Endometrium (tissue), 2 donors: Measurements from ENCODE around the gene LRRC4C.

Source experiments
- FAIRE-seq: peaks from 2 replicates; lab custom pipeline; 2012; peaks lifted over from hg19 to GRCh38; lab: Jason Lieb, UNC
- donor health status: control.
- donor health status: control.

The LRRC4C gene

DNA sequence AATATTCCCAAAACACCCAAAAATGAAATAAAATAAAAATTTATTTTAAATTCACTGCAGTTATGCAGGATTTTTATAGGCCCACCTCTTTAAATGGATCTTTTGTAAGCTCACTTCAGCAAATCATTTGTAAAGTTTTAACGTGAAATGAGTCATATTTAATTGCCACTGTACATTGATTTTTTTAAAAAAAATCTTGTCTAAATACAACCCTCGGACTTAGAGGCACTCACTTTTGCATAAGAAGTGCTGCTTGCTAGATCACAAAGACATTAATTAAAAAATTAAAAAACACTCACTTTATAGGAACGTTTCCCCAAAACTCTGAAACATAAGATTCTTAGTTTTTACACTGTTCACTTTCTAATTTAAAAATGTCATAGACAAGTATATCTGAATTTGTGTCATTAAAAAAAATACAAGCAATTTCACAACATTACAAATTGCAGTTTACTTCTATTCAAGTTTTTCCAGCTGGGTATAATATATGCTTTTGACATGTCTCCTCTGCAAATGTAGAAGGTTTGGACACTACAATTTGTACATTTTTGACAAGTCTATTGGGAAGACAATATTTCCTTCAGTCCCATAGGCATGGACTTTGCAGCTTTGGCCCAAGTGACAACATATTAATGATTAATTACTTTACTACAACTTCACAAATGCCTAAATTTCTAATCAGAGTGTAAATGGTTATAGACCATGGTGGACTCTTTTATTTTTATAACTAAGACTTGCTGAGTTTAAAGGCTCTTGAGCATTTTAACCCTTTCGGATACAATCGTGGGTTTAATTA lies 1088.4 kb downstream of the LRRC4C start:
- peak; percentile 96 for FAIRE-seq

DNA sequence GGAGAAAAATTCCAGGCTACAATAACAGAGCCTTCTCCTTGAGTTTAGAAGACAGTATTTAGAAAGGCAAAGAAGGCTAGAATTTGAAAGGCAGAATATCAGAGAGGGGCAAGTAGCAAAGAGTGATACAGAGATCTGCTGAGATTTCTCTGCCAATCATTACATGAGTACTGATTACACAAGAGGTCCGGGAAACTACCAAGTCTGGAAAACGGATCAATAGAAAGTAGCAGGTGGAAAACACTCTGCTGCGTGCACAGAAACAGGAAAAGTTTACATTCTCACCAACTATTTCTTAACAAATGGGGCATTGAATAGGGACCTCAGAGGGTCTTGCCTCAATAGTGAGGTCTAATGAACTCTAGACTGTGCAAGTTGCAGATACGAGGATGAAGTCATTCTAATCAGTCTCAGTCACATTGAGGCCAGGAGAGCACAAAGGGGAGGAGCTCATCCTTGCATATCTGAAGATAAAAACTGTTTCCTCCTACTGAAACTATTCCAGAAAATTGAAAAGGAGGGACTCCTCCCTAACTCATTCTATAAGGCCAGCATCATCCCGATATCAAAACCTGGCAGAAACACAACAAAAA lies 1099.2 kb downstream of the LRRC4C start:
- FAIRE-seq, result no peak

- FAIRE-seq, result no peak
These were observed 1105.3 kb downstream of the LRRC4C start for GRCh38 chr11:40354121-40354520.

DNA sequence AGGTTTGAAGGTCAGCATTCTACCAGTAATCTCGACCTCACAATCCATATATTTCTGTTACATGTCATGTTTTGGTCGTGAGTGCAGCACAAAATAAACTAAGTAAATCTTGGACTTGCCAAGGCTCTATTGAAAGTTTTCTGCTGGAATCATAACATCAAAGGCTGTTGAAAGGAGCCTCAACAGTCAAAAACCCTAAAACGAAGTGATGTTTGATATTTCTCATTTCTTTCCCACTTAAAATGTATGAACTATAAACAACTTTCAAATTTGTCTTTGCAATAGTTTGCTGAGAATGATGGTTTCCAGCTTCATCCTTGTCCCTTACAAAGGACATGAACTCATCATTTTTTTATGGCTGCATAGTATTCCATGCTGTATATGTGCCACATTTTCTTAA lies 1118.5 kb downstream of the LRRC4C start:
- FAIRE-seq, result no peak

DNA sequence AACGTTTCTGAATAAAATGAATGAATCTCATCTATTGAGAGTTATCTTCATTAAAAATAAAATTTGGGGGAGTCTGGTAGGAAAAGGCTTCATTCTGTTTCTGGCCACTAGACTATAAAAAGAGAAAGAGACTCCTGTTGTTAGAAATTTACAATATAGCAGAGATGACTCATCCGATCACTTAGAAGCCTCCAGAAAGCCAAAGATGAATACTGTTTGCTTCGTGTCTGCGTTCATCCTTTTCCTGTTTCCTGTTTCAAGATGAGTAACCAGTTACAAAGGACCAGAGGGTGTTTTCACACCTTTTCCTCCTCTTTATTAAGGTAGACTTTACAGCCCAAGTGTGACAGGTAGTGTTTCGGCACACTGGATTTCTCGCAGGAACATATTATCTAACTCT lies 1120.7 kb downstream of the LRRC4C start:
- no peak for FAIRE-seq

- FAIRE-seq, result no peak
These were observed 1121.4 kb downstream of the LRRC4C start for GRCh38 chr11:40338062-40338461.

DNA sequence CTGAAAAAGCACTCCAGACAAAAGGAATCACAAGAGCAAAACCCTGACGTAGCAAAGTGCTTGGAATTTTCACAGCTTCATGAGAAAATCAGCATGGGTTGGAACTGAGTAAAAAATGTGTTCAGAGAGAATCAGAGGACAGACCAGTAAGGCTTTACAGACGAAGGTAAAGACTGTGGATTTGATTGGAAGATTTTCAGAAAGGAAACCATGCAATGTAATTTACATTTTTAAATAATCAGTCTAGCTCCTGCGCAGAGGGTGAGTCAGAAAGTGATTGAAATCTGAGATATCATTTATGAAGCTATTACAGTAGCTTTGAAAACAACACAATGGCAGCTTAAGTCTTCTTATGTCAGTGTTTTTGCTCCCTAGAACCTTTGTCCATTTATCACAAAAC lies 1122.3 kb downstream of the LRRC4C start:
- FAIRE-seq, result no peak

DNA sequence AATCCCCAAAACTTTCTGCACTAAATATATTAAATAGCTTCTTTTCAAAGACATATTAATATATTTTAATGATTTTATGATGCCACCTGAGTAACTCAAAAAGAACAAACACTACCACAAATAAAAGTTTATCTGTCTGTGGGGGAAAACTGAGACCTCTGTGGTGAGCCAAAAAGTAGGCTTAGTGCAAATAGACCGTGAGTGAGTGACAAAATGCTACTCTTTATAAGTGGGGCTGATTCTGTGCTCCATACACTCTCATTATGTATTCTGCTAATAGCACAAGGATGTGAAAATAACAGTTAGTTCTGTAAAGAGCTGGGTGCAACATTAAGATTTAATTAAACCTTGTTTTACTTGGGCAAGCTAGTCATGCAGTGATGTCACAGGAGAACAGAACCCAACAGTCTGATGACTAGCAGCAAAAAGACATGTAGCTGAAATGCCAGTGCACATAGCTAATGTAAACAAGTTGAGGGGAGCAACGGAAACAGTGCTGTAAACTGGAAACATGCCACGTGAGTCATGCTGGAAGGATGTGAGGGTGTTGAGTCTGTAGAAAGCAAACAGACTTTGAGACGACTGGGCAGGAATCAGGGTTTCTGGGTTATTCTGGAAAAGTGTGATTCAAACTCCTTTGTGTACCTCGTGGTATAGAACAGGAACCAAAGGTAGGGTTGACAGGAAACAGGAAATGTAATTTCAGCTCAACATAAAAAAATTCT lies 1130.4 kb downstream of the LRRC4C start:
- peak; percentile 89 for FAIRE-seq

- no peak for FAIRE-seq
These were observed 1136.2 kb downstream of the LRRC4C start for GRCh38 chr11:40323241-40323640.

DNA sequence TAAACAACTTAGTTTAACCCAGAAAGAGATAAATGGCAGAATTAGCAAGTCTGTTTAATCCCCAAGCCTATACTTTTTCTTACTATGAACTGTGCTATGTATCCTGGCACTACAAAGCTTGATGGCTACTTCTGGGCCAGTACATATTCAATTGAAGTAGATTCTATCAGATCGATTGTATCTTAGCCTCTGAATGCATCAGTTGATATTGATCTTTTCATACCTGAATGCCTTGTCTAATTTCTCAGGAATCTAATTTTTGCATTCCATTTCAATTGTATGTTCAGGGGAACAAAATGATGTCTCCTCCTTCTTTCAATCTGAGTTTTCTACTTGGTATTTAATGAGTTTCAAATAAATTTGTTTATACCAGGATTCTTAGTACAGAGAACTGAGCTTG lies 1137.9 kb downstream of the LRRC4C start:
- FAIRE-seq, result no peak

DNA sequence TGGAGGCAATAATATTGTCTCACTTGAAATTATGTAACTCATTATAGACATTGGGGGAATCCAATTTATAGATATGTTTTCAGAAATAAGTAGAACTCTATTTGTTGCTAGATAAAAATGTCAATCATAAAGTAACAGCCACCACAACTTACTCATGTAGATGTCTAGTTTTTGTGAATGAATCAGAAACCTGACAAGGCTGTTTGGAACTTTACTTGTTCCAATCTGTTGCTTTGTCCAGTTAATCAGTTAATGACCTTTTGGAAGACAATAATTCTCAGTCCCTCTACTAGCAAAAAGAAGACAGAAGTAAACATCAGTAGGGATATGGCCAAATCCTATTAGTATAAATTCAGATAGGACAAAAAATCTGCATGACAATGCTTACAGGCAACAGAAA lies 1143.3 kb downstream of the LRRC4C start:
- FAIRE-seq, result no peak

- FAIRE-seq, result no peak
These were observed 1144.3 kb downstream of the LRRC4C start for GRCh38 chr11:40315122-40315521.

- no peak for FAIRE-seq
These were observed 1145.1 kb downstream of the LRRC4C start for GRCh38 chr11:40314327-40314726.

DNA sequence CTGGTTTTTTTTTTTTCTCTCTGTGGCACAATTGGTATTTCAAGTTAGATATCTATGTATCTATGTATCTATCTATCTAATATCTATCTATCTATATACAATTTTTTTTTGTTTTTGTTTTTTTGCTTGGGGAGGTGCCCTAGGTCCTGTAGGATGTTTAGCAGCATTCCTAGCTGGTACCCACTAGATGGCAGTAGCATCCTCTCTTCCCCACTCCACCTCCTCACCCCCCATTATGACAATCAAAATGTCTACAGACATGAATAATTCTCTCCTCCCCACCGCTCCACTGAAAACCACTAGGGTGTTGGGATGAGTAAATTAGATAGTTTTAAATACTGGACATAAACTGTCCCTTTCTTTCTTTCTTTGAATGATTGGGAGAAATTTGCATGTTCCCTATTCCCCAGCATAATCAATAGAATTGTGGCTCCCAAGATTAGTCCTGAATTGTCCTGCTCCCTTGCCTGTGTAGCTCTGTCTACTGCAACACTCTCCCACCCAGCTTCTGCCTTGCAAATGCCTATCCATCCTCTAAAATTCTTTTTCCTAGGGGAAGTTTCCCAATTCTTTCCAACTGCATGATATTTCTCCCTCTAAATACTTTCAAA lies 1152.4 kb downstream of the LRRC4C start:
- no peak for FAIRE-seq

GRCh38 chr11:40302669-40303068 lies 1156.8 kb downstream of the LRRC4C start:
- no peak for FAIRE-seq

GRCh38 chr11:40295466-40295865 lies 1164.0 kb downstream of the LRRC4C start:
- no peak for FAIRE-seq

- FAIRE-seq, result no peak
These were observed 1164.7 kb downstream of the LRRC4C start for GRCh38 chr11:40294741-40295140.

GRCh38 chr11:40294349-40294735 lies 1165.1 kb downstream of the LRRC4C start:
- no peak for FAIRE-seq

DNA sequence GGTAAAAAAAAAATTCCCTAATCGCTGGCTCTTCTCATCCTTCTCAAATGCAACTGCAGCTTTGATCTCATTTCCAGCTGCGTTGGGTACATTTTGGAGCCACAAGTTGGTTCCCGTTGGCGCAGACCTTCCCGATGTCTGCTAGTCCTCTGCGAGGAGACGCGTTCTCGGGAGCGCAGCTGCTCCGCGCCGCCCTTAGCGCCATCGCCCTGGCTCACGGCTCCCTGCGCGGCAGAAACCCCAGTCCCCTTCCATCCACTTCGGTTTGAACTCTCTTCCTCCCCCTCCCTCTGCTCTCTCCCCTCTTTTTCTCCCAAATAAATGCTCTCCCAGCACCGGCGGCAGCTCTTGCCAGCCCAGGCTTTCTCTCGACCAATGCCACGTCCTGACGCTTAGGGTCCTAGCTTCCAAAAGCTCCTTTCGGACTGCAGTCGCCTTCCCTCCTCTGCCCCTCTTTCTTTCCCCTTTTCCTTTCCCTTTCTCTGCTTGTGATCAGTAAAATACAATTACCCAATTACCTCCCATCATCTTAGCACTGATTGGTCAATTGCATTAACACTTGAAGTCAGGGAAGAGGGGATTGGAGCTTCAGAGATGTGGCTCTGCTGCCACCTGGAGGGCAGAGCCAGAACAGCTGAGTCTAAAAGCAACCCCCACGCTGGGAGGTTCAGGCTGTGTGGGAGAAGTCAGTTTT lies 1165.7 kb downstream of the LRRC4C start:
- peak; percentile 97 for FAIRE-seq

DNA sequence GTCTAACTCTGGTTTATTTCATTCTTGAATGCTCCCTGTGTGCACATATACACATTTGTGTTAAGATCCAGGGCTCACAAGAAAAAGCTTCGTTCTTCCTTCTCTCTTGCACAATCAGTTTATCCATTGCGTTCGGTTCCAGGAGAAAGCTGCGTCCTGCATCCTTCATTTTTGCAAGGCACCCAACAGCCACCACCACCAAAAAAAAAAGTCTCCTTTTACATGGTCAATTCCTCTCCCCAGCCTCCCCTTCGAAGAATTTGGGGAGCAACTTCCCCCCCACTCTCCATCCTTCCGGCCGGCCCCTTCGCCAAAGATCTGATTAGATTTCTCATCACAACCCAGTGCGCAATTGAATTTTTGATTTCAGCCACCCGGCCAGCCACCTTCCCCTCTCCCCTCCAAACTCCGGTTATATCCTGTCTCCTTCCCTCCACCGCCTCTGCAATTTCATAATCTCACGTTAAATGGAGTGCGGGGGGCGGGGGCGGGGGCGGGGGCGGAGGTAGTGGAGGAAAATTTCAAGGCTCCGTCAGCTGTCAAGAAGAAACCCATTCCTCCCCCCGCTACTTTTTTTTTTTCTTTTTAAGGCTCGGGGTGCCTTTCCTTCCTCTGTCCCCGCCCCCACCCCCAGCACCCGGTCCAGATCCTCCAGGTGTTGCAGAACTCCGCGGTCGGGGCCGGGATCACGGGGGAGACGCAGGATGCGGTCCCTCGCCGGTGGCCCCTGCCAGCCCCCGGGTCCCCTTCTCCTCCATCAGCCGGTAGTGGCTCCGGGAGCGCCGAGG lies 1166.5 kb downstream of the LRRC4C start:
- FAIRE-seq, result no peak

DNA sequence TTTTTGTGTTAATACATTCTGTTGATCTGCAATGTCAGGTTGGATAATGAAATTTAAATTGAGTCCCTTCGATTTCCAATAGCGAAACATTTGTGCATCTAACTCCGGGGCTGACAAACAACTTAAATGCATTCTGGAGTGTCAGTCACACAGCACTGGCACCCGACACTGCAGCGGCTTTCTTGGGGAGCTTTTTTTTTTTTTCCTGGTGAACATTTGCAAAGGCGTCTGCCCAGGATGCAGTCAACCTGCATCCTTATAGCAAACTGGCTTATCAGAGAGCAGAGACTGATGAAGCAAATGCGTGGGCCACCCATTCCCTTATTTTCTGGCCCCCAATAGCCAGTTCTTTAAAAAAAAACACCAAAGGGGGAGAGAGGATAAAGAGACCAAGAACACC lies 1167.7 kb downstream of the LRRC4C start:
- FAIRE-seq, result no peak
